ENCODE measurements around the gene GRB7. TPM values are rescaled to one million over a fixed set of nuclear protein-coding genes. Genes with fewer than 3 reads are reported as not detected.
"Not testable (repeated sequence)": the region's sequence is repeated elsewhere in the genome, so short reads cannot be mapped to it uniquely, and the experiment has no call there.

The GRB7 gene
- total RNA-seq, 1 experiment from 2014 or later: 7.3 TPM

DNA sequence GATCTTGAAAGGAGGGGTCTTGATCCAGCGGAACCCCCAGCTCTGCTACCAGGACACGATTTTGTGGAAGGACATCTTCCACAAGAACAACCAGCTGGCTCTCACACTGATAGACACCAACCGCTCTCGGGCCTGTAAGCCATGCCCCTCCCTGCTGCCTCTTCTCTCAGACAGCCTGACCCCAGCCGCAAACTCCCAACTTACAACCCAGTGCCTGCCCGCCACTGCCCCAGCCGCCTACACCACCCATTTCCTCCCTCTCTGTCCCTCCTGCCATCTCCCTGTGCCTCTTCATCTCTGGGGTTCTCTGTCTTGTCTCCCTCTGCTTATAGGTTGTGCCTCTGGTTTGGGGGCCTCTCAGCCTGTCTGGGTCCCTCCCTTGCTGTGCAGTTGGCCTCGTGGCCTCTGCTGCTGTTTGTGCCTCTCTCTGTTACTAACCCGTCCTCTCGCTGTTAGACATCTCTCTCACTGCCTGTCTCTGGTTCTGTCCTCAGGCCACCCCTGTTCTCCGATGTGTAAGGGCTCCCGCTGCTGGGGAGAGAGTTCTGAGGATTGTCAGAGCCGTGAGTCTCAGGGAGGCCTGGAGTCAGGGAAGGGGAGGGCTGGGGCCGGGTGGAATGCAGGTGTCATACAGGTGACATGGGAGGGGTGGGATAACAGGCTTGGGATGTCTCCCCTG, 28.3 kb upstream of the GRB7 start:
- CTCF ChIA-PET: interaction anchor here (0.9 to 2.4 kb wide), 3 partner anchors 9 to 88 kb away, joined by 4 to 8 read pairs (median 5); no protein-coding TSS in a partner anchor
- H3K27me3 Mint-ChIP-seq (ENCODE audit: insufficient read depth, unreplicated experiment): no peaks in the 10 kb centered on the region

GRCh38 chr17:39709998-39710964, 27.5 kb upstream of the GRB7 start:
- intact Hi-C loops (cut with micrococcal nuclease): no loop called here
- no TSS peak for BruUV-seq (replicated peaks)
- POLR2A ChIA-PET: interaction anchor here (0.6 to 1.2 kb wide), 3 partner anchors 10 to 22 kb away, joined by 3 to 6 read pairs (median 3); partner anchors contain the start of genes ERBB2 and MIEN1
- DNase-seq (ENCODE audit: unreplicated experiment): no peak
- no peak for TF ChIP-seq CTCF (IDR thresholded peaks at IDR 0.05; ENCODE audit: unreplicated experiment)
- no peaks in the 10 kb centered on the region for H3K27me3 Mint-ChIP-seq (ENCODE audit: insufficient read depth, unreplicated experiment)
- H3K36me3 Mint-ChIP-seq (ENCODE audit: insufficient read depth, unreplicated experiment): peaks cover 64% of the 10 kb centered on the region
- no peak overlapping the region for H3K4me3 Mint-ChIP-seq (ENCODE audit: unreplicated experiment)
- H3K4me1 Mint-ChIP-seq (ENCODE audit: insufficient read depth, unreplicated experiment): peaks cover 5% of the 10 kb centered on the region
- CTCF ChIA-PET: interaction anchor here (0.7 to 1.1 kb wide), 4 partner anchors 9 to 306 kb away, joined by 3 to 5 read pairs (median 4); no protein-coding TSS in a partner anchor
- no peak overlapping the region for H3K27ac Mint-ChIP-seq (ENCODE audit: low read depth, unreplicated experiment)
- no peaks in the 10 kb centered on the region for H3K9me3 Mint-ChIP-seq (ENCODE audit: unreplicated experiment)

More for the DNA sequence above, 28.3 kb upstream of the GRB7 start:
- no TSS peak for BruUV-seq (replicated peaks)
- Mint-ChIP-seq H3K4me1 (ENCODE audit: insufficient read depth, unreplicated experiment) (peaks cover 11% of the 10 kb centered on the region), H3K4me3 (ENCODE audit: unreplicated experiment) (no peak overlapping the region), H3K36me3 (ENCODE audit: insufficient read depth, unreplicated experiment) (peaks cover 56% of the 10 kb centered on the region), H3K27ac (ENCODE audit: low read depth, unreplicated experiment) (no peak overlapping the region), H3K9me3 (ENCODE audit: unreplicated experiment) (no peaks in the 10 kb centered on the region)
- POLR2A ChIA-PET: interaction anchor here (0.6 to 1.4 kb wide), 2 partner anchors 9 to 21 kb away, joined by 3 to 5 read pairs; partner anchors contain the start of gene ERBB2
- TF ChIP-seq CTCF (IDR thresholded peaks at IDR 0.05; ENCODE audit: unreplicated experiment): no peak
- intact Hi-C loops (cut with micrococcal nuclease): no loop called here
- DNase-seq (ENCODE audit: unreplicated experiment): no peak

DNA sequence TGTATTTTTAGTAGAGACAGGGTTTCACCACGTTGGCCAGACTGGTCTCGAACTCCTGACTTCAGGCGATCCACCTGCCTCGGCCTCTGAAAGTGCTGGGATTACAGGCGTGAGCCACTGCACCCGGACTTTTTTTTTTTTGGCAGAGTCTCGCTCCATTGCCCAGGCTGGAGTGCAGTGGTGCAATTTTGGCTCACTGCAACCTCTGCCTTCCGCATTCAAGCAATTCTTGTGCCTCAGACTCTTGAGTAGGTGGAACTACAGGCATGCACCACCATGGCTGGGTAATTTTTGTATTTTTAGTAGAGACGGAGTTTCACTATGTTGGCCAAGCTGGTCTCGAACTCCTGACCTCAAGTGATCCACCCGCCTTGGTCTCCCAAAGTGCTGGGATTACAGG, 26.7 kb upstream of the GRB7 start:
- H3K9me3 Mint-ChIP-seq (ENCODE audit: unreplicated experiment); DNase-seq (ENCODE audit: unreplicated experiment); H3K27me3 Mint-ChIP-seq (ENCODE audit: insufficient read depth, unreplicated experiment); intact Hi-C loops (cut with micrococcal nuclease); H3K4me1 Mint-ChIP-seq (ENCODE audit: insufficient read depth, unreplicated experiment); H3K4me3 Mint-ChIP-seq (ENCODE audit: unreplicated experiment); BruUV-seq (replicated peaks); H3K27ac Mint-ChIP-seq (ENCODE audit: low read depth, unreplicated experiment): not testable (repeated sequence)
- ChIA-PET POLR2A (interaction anchor here (0.9 to 1.2 kb wide), 2 partner anchors 11 to 19 kb away, joined by 3 to 6 read pairs; partner anchors contain the start of genes ERBB2 and MIEN1), CTCF (interaction anchor here (0.6 to 1.1 kb wide), 5 partner anchors 10 to 305 kb away, joined by 3 to 5 read pairs (median 4); no protein-coding TSS in a partner anchor)
- H3K36me3 Mint-ChIP-seq (ENCODE audit: insufficient read depth, unreplicated experiment): peaks cover 67% of the 10 kb centered on the region

GRCh38 chr17:39711851-39712250, 25.9 kb upstream of the GRB7 start:
- BruUV-seq (replicated peaks): no TSS peak
- DNase-seq (ENCODE audit: unreplicated experiment): no peak
- peaks cover 65% of the 10 kb centered on the region for H3K36me3 Mint-ChIP-seq (ENCODE audit: insufficient read depth, unreplicated experiment)
- peaks cover 5% of the 10 kb centered on the region for H3K4me1 Mint-ChIP-seq (ENCODE audit: insufficient read depth, unreplicated experiment)
- ChIA-PET CTCF (no interaction called here), POLR2A (no interaction called here)
- no peak for TF ChIP-seq CTCF (IDR thresholded peaks at IDR 0.05; ENCODE audit: unreplicated experiment)
- H3K27me3 Mint-ChIP-seq (ENCODE audit: insufficient read depth, unreplicated experiment): no peaks in the 10 kb centered on the region
- H3K27ac Mint-ChIP-seq (ENCODE audit: low read depth, unreplicated experiment): no peak overlapping the region
- intact Hi-C loops (cut with micrococcal nuclease): no loop called here
- H3K9me3 Mint-ChIP-seq (ENCODE audit: unreplicated experiment): no peaks in the 10 kb centered on the region
- no peak overlapping the region for H3K4me3 Mint-ChIP-seq (ENCODE audit: unreplicated experiment)
